Adipocyte (in vitro differentiated cells): Measurements from ENCODE around the gene MPC1.

Source experiments
- DNase-seq: peaks from one replicate; pipeline ENCODE4 v3.0.0-alpha.2; 2015; ENCODE audit warnings: low read depth
- H3K27me3 ChIP-seq: replicated peaks from 2 replicates; pipeline ENCODE4 v1.7.0; 2013; ENCODE audit warnings: mild to moderate bottlenecking, low read length, moderate library complexity; ENCODE audit not compliant: control insufficient read depth, insufficient read depth
- H3K36me3 ChIP-seq: 2 replicates; pipeline ENCODE4 v1.7.0; 2013; ENCODE audit warnings: low read length, mild to moderate bottlenecking, moderate library complexity; ENCODE audit not compliant: control insufficient read depth, insufficient read depth, severe bottlenecking
- H3K4me1 ChIP-seq: 2 replicates; pipeline ENCODE4 v1.7.0; 2013; ENCODE audit warnings: mild to moderate bottlenecking, low read length, moderate library complexity; ENCODE audit not compliant: control insufficient read depth, insufficient read depth
- H3K4me3 ChIP-seq: 2 replicates; pipeline ENCODE4 v1.7.0; 2013; ENCODE audit warnings: mild to moderate bottlenecking, low read length, moderate library complexity
- H3K9ac ChIP-seq: 2 replicates; pipeline ENCODE4 v1.7.0; 2013; ENCODE audit warnings: mild to moderate bottlenecking, low read length, moderate library complexity
- H3K9me3 ChIP-seq: 2 replicates; pipeline ENCODE4 v1.7.0; 2013; ENCODE audit warnings: mild to moderate bottlenecking, low read length, moderate library complexity; ENCODE audit not compliant: control insufficient read depth

Gene MPC1

GRCh38 chr6:166415833-166416347, 33.1 kb upstream of the MPC1 start:
- no peak overlapping the region for H3K9ac ChIP-seq
- no peaks in the 10 kb centered on the region for H3K4me1 ChIP-seq
- H3K36me3 ChIP-seq = peaks cover 64% of the 10 kb centered on the region
- no peaks in the 10 kb centered on the region for H3K9me3 ChIP-seq
- DNase-seq = no peak
- H3K4me3 ChIP-seq = no peak overlapping the region
- H3K27me3 ChIP-seq = no peaks in the 10 kb centered on the region

GRCh38 chr6:166415306-166415705, 32.6 kb upstream of the MPC1 start:
- H3K27me3 ChIP-seq = no peaks in the 10 kb centered on the region
- no peak overlapping the region for H3K4me3 ChIP-seq
- no peaks in the 10 kb centered on the region for H3K4me1 ChIP-seq
- H3K9ac ChIP-seq = no peak overlapping the region
- no peak for DNase-seq
- H3K9me3 ChIP-seq = no peaks in the 10 kb centered on the region
- H3K36me3 ChIP-seq = peaks cover 64% of the 10 kb centered on the region

GRCh38 chr6:166413491-166413951, 30.8 kb upstream of the MPC1 start:
- no peaks in the 10 kb centered on the region for H3K27me3 ChIP-seq

GRCh38 chr6:166412911-166413384, 30.2 kb upstream of the MPC1 start:
- no peak for DNase-seq
- no peaks in the 10 kb centered on the region for H3K27me3 ChIP-seq
- peaks cover 41% of the 10 kb centered on the region for H3K36me3 ChIP-seq
- H3K4me3 ChIP-seq = no peak overlapping the region
- no peaks in the 10 kb centered on the region for H3K9me3 ChIP-seq
- no peaks in the 10 kb centered on the region for H3K4me1 ChIP-seq
- H3K9ac ChIP-seq = no peak overlapping the region

More at GRCh38 chr6:166413491-166413951, 30.8 kb upstream of the MPC1 start:
- Histone ChIP-seq H3K4me1 (no peaks in the 10 kb centered on the region), H3K9me3 (no peaks in the 10 kb centered on the region), H3K36me3 (peaks cover 46% of the 10 kb centered on the region), H3K9ac (no peak overlapping the region), H3K4me3 (no peak overlapping the region)
- DNase-seq = no peak

- no peaks in the 10 kb centered on the region for H3K9me3 ChIP-seq
- no peaks in the 10 kb centered on the region for H3K4me1 ChIP-seq
- H3K36me3 ChIP-seq = peaks cover 34% of the 10 kb centered on the region
- H3K9ac ChIP-seq = no peak overlapping the region
- DNase-seq = no peak
- H3K4me3 ChIP-seq = no peak overlapping the region
- H3K27me3 ChIP-seq = no peaks in the 10 kb centered on the region
Measured at GRCh38 chr6:166412156-166412910, 29.6 kb upstream of the MPC1 start.

- no peaks in the 10 kb centered on the region for H3K27me3 ChIP-seq
- H3K9me3 ChIP-seq = no peaks in the 10 kb centered on the region
- no peak overlapping the region for H3K4me3 ChIP-seq
- no peak overlapping the region for H3K9ac ChIP-seq
- peaks cover 28% of the 10 kb centered on the region for H3K36me3 ChIP-seq
- no peaks in the 10 kb centered on the region for H3K4me1 ChIP-seq
- DNase-seq = no peak
Measured at GRCh38 chr6:166411721-166412151, 29.0 kb upstream of the MPC1 start.

- no peak for DNase-seq
- Histone ChIP-seq H3K36me3 (peaks cover 26% of the 10 kb centered on the region), H3K27me3 (no peaks in the 10 kb centered on the region), H3K9ac (no peak overlapping the region), H3K9me3 (no peaks in the 10 kb centered on the region), H3K4me1 (no peaks in the 10 kb centered on the region), H3K4me3 (no peak overlapping the region)
Measured at GRCh38 chr6:166411271-166411670, 28.5 kb upstream of the MPC1 start.

GRCh38 chr6:166410426-166410935, 27.7 kb upstream of the MPC1 start:
- no peak overlapping the region for H3K4me3 ChIP-seq
- no peaks in the 10 kb centered on the region for H3K4me1 ChIP-seq
- peaks cover 26% of the 10 kb centered on the region for H3K36me3 ChIP-seq
- DNase-seq = no peak
- H3K27me3 ChIP-seq = no peaks in the 10 kb centered on the region
- H3K9me3 ChIP-seq = no peaks in the 10 kb centered on the region
- H3K9ac ChIP-seq = no peak overlapping the region

GRCh38 chr6:166408936-166409755, 26.4 kb upstream of the MPC1 start:
- H3K4me1 ChIP-seq = no peaks in the 10 kb centered on the region
- peaks cover 16% of the 10 kb centered on the region for H3K36me3 ChIP-seq
- no peaks in the 10 kb centered on the region for H3K9me3 ChIP-seq
- H3K27me3 ChIP-seq = no peaks in the 10 kb centered on the region
- no peak overlapping the region for H3K9ac ChIP-seq
- DNase-seq = no peak
- no peak overlapping the region for H3K4me3 ChIP-seq

GRCh38 chr6:166406197-166406596, 23.5 kb upstream of the MPC1 start:
- no peak for DNase-seq
- Histone ChIP-seq H3K4me1 (peaks cover 8% of the 10 kb centered on the region), H3K27me3 (no peaks in the 10 kb centered on the region), H3K9ac (no peak overlapping the region), H3K4me3 (no peak overlapping the region), H3K9me3 (no peaks in the 10 kb centered on the region), H3K36me3 (no peaks in the 10 kb centered on the region)

- Histone ChIP-seq H3K9ac (no peak overlapping the region), H3K4me3 (no peak overlapping the region), H3K9me3 (no peaks in the 10 kb centered on the region), H3K36me3 (no peaks in the 10 kb centered on the region), H3K27me3 (peaks cover 2% of the 10 kb centered on the region), H3K4me1 (peaks cover 13% of the 10 kb centered on the region)
- DNase-seq = no peak
Measured at GRCh38 chr6:166405386-166405785, 22.6 kb upstream of the MPC1 start.
